HepG2 (cell line): ENCODE results near the gene F12. TPM values are rescaled to one million over a fixed set of nuclear protein-coding genes. Genes with fewer than 3 reads are reported as not detected.

Experiments used
- ATF4 ChIP-seq, 2 experiments: fragments of 450-650 bp in 1 of 2; sonication (generic) in 1 of 2; formaldehyde crosslinking; IDR thresholded peaks; 2 replicates each; pipeline versions ENCODE4 v1.5.0 to v1.8.0; 2020 to 2022; ENCODE audit warnings: mild to moderate bottlenecking in 1 of 2, missing genetic modification reagents in 1 of 2
- HES4 ChIP-seq: sonication (generic); formaldehyde crosslinking; IDR thresholded peaks from 2 replicates; pipeline ENCODE4 v1.9.0; 2021; ENCODE audit warnings: mild to moderate bottlenecking, missing genetic modification reagents, borderline replicate concordance
- HNF4A ChIP-seq: sonication (generic); formaldehyde crosslinking; IDR thresholded peaks from 2 replicates; pipeline ENCODE4 v1.4.0; 2020; ENCODE audit warnings: missing genetic modification reagents
- MAX ChIP-seq: IDR thresholded peaks from 2 replicates; pipeline ENCODE4 v1.6.1; 2012; ENCODE audit warnings: inconsistent platforms
- MAZ ChIP-seq, 2 experiments: sonication (generic) in 1 of 2; formaldehyde crosslinking in 1 of 2; IDR thresholded peaks; 2 replicates each; pipeline versions ENCODE4 v1.5.0 to v1.6.1; 2012 to 2020; ENCODE audit warnings: low read depth in 2 of 2, mild to moderate bottlenecking in 2 of 2, borderline replicate concordance in 1 of 2, improper control_type of control experiment in 1 of 2, low read length in 1 of 2, missing genetic modification reagents in 1 of 2, moderate library complexity in 1 of 2
- MIER2 ChIP-seq: IDR thresholded peaks from 2 replicates; pipeline ENCODE4 v1.6.1; 2016; ENCODE audit warnings: missing biosample characterization, missing genetic modification reagents
- NONO ChIP-seq, 2 experiments: fragments of 450-650 bp in 1 of 2; sonication (generic) in 1 of 2; formaldehyde crosslinking in 1 of 2; IDR thresholded peaks in 1 of 2; conservative IDR thresholded peaks in 1 of 2; 2 replicates each; pipeline versions ENCODE4 v1.6.1 to v1.8.0; 2017 to 2022; ENCODE audit warnings: mild to moderate bottlenecking in 1 of 2, missing genetic modification reagents in 1 of 2, moderate library complexity in 1 of 2
- PAXIP1 ChIP-seq: sonication (generic); formaldehyde crosslinking; conservative IDR thresholded peaks from 2 replicates; pipeline ENCODE4 v1.4.0; 2020; ENCODE audit warnings: mild to moderate bottlenecking, missing genetic modification reagents, moderate library complexity
- REPIN1 ChIP-seq: sonication (generic); formaldehyde crosslinking; IDR thresholded peaks from 2 replicates; pipeline ENCODE4 v1.8.0; 2022; ENCODE audit warnings: missing genetic modification reagents, low read depth, mild to moderate bottlenecking, borderline replicate concordance
- ZNF350 ChIP-seq: sonication (generic); formaldehyde crosslinking; IDR thresholded peaks from 2 replicates; pipeline ENCODE4 v1.4.0; 2020; ENCODE audit warnings: mild to moderate bottlenecking, low read depth, missing genetic modification reagents, borderline replicate concordance
- ZNF607 ChIP-seq: sonication (generic); formaldehyde crosslinking; IDR thresholded peaks from 2 replicates; pipeline ENCODE4 v1.5.1; 2020; ENCODE audit warnings: missing genetic modification reagents, mild to moderate bottlenecking, borderline replicate concordance
- polyA plus RNA-seq, 8 experiments: library from polyadenylated mRNA; depleted of rRNA in 3 of 8; stranded (reverse) in 7 of 8; unstranded in 1 of 8; fragments of >200 nt; fragmentation: Illumina TruSeq in 4 of 8; extraction: Trizol in 4 of 8; gene quantifications; 2 replicates each; pipeline versions ENCODE4 v1.2.1 to v1.2.3, GENCODE V29; 2011 to 2016; ENCODE audit warnings: low read depth in 4 of 8, missing spikeins in 1 of 8, mixed read lengths in 1 of 8; ENCODE audit not compliant: insufficient read depth in 1 of 8
- total RNA-seq, 5 experiments: library from RNA; depleted of rRNA; stranded (reverse); fragments of >200 nt; fragmentation: Illumina TruSeq; extraction: Trizol; gene quantifications; 2 replicates each; pipeline ENCODE4 v1.2.3, GENCODE V29; 2016; ENCODE audit warnings: low read depth in 1 of 5
- TF ChIP-seq, protein P1 (sequence below): sonication (generic); formaldehyde crosslinking; IDR thresholded peaks from 2 replicates; pipeline ENCODE4 v1.4.0; 2020; ENCODE audit warnings: mild to moderate bottlenecking, missing genetic modification reagents
- TF ChIP-seq, protein P2 (sequence below), 2 experiments: sonication (generic) in 1 of 2; formaldehyde crosslinking in 1 of 2; IDR thresholded peaks; 2 replicates each; pipeline versions ENCODE4 v1.4.0 to v1.6.1; 2018 to 2020; ENCODE audit warnings: missing genetic modification reagents in 2 of 2, borderline replicate concordance in 1 of 2, low read depth in 1 of 2, mild to moderate bottlenecking in 1 of 2, missing biosample characterization in 1 of 2

F12 gene
- total and polyA plus RNA-seq, 2 of the 13 experiments (the other 11 are each of a cell fraction or from before 2014, with no cell fraction given): 2.5 to 3.0 TPM

DNA sequence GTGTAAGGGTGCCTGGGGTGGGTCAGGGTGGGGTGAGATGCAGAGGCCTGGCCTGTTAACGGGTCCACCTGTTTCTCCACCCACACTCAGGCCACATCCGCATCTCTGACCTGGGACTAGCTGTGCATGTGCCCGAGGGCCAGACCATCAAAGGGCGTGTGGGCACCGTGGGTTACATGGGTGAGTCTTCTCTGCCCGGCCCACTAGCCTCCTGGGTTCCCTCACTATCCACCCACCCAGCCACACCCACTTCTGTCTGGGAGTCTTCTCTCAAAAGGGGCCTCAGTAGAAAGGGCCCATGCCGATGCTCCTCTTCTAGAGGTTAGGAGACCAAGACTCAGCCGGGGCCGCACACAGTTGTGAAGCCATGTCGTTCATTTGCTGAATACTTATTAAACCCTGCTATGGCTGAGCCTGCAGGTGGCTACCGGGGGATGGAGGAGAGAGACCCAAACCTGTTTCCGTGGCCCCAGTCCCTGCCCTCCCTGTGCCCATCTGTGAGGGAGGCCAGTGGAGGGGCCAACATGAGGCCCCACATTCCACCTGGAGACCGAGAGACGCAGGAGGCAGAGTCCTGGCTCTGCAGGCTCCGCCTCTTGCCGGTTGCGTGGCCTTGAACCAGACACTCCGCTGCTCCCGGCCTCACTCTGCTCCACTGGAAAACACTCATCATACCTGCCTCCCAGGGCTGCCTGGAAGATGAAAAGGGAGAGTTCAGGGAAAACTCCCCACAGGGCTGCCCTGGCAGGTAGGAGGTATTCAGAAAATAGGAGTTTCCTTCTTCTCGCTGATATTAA is 25.8 kb upstream of the F12 start (continued):
- peak; percentile 83 for TF ChIP-seq PAXIP1
- TF ChIP-seq ZNF607 (CRISPR knock-in tag): no peak
- no peak for TF ChIP-seq NONO (IDR thresholded peaks at IDR 0.05)
- no peak for TF ChIP-seq NONO (CRISPR knock-in tag; conservative IDR thresholded peaks at IDR 0.05)
- peak; percentile 26; the same call in 1 of the 2 replicates for TF ChIP-seq MAX
- TF ChIP-seq, protein P1, sequence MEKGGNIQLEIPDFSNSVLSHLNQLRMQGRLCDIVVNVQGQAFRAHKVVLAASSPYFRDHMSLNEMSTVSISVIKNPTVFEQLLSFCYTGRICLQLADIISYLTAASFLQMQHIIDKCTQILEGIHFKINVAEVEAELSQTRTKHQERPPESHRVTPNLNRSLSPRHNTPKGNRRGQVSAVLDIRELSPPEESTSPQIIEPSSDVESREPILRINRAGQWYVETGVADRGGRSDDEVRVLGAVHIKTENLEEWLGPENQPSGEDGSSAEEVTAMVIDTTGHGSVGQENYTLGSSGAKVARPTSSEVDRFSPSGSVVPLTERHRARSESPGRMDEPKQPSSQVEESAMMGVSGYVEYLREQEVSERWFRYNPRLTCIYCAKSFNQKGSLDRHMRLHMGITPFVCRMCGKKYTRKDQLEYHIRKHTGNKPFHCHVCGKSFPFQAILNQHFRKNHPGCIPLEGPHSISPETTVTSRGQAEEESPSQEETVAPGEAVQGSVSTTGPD (CRISPR knock-in tag): no peak
- TF ChIP-seq HNF4A (CRISPR knock-in tag): peak; percentile 45
- TF ChIP-seq HES4 (CRISPR knock-in tag): no peak
- TF ChIP-seq REPIN1 (CRISPR knock-in tag): peak; percentile 38; the same call in 1 of the 2 replicates
- TF ChIP-seq ZNF350 (CRISPR knock-in tag): no peak
- no peak for TF ChIP-seq ATF4 (CRISPR knock-in tag; IDR thresholded peaks at IDR 0.05)
- no peak for TF ChIP-seq MIER2 (CRISPR knock-in tag)
- TF ChIP-seq MAZ (IDR thresholded peaks at IDR 0.05; ENCODE audit: borderline replicate concordance, low read depth, low read length): 0 out of 2 replicates have a peak, but pooled peaks have one; percentile 31
- TF ChIP-seq MAZ (CRISPR knock-in tag; IDR thresholded peaks at IDR 0.05; ENCODE audit: low read depth): no peak
- TF ChIP-seq, protein P2, sequence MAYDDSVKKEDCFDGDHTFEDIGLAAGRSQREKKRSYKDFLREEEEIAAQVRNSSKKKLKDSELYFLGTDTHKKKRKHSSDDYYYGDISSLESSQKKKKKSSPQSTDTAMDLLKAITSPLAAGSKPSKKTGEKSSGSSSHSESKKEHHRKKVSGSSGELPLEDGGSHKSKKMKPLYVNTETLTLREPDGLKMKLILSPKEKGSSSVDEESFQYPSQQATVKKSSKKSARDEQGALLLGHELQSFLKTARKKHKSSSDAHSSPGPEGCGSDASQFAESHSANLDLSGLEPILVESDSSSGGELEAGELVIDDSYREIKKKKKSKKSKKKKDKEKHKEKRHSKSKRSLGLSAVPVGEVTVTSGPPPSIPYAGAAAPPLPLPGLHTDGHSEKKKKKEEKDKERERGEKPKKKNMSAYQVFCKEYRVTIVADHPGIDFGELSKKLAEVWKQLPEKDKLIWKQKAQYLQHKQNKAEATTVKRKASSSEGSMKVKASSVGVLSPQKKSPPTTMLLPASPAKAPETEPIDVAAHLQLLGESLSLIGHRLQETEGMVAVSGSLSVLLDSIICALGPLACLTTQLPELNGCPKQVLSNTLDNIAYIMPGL (CRISPR knock-in tag; IDR thresholded peaks at IDR 0.05; ENCODE audit: borderline replicate concordance in 1 of 2, low read depth in 1 of 2): 0 out of 4 replicates have a peak, but pooled peaks of 1 of the 2 experiments have one; percentile 34
